Right renal pelvis (tissue), 4 donors: ENCODE results near the gene FASTK. TPM values are rescaled to one million over a fixed set of nuclear protein-coding genes. Genes with fewer than 3 reads are reported as not detected.
"Not testable (repeated sequence)": the region's sequence is repeated elsewhere in the genome, so short reads cannot be mapped to it uniquely, and the experiment has no call there.

Experiments used
- DNase-seq, 4 donors: peaks; one replicate each; pipeline ENCODE4 v3.0.0-alpha.2; 2013; ENCODE audit warnings: low read depth in 4 of 4, low spot score in 3 of 4, missing footprints in 1 of 4
- polyA plus RNA-seq, 4 donors: library from polyadenylated mRNA; unstranded; fragments of 120-200 nt; gene quantifications; one replicate each; pipeline ENCODE4 v1.2.1, GENCODE V29; 2013; ENCODE audit not compliant: insufficient read length in 4 of 4

The FASTK gene
- polyA plus RNA-seq, 4 donors = 49.5 to 77.1 (median 50.8) TPM

DNA sequence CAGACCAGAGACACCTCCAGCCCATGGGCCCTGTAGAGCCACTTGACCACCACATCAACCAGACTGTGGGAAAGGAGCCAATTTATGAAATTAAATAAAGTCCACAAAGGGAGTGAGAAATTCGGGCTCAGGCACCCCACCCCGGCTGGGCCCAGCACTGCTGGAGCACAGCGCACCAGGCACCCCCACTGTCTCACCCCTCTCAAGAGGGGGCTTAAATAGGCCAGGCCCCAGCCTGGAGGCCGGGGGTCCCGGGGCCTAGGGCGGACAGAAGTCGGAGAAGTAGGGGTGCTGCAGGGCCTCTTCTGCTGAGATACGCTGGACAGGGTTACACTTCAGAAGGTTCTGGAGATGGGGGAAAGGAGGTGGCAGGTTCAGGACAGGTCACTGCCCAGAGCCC, 26.9 kb downstream of the FASTK start:
- no peak for DNase-seq

DNA sequence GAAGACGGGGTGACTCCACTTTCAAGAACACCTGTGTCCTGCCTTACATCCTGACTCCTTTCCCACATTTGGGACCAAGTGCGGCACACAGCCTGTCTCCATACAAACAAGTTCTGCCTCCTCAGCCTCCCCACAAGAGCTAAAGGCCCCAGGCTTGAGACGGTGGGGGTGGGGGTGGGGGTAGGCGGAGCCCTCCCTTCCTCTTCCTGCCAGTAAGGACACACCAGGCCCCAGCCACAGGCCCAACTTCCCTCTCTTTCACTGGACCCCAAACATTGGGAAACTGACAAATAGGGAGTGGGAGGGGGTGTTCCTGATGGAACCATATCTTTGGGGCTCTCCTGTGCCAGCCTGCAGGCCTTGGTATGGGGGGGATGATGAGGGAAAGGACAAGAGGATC, 27.5 kb downstream of the FASTK start:
- no peak for DNase-seq

DNA sequence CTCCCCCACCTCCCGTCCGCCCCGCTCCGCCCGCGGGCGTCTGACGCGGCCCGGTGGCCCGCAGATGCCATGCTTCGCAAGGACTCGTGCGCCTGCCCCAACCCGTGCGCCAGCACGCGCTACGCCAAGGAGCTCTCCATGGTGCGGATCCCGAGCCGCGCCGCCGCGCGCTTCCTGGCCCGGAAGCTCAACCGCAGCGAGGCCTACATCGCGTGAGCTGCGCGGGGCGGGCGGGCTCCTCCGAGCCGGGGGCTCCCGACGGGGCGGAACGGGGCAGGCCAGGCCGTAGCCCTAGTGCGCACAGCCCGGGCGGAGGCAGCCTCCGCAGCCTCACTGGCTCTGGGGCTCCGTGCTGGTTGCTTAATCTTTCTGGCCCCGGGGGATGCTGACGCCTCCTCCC, 29.5 kb downstream of the FASTK start:
- peak in 2 of 4 donors; percentile 69 to 77 for DNase-seq

DNA sequence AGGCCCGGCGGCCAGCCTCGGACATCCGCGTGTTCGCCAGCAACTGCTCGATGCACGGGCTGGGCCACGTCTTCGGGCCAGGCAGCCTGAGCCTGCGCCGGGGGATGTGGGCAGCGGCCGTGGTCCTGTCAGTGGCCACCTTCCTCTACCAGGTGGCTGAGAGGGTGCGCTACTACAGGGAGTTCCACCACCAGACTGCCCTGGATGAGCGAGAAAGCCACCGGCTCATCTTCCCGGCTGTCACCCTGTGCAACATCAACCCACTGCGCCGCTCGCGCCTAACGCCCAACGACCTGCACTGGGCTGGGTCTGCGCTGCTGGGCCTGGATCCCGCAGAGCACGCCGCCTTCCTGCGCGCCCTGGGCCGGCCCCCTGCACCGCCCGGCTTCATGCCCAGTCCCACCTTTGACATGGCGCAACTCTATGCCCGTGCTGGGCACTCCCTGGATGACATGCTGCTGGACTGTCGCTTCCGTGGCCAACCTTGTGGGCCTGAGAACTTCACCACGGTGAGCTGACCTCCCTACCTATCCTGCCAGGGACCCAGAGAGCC, 31.6 kb downstream of the FASTK start:
- DNase-seq = no peak

GRCh38 chr7:151047976-151048815, 32.4 kb downstream of the FASTK start, which contains the start of gene ASIC3:
TSS of gene ASIC3 (plus strand) at chr7:151048531. CDS start at chr7:151048886, 355 bp downstream.
- DNase-seq = no peak

DNA sequence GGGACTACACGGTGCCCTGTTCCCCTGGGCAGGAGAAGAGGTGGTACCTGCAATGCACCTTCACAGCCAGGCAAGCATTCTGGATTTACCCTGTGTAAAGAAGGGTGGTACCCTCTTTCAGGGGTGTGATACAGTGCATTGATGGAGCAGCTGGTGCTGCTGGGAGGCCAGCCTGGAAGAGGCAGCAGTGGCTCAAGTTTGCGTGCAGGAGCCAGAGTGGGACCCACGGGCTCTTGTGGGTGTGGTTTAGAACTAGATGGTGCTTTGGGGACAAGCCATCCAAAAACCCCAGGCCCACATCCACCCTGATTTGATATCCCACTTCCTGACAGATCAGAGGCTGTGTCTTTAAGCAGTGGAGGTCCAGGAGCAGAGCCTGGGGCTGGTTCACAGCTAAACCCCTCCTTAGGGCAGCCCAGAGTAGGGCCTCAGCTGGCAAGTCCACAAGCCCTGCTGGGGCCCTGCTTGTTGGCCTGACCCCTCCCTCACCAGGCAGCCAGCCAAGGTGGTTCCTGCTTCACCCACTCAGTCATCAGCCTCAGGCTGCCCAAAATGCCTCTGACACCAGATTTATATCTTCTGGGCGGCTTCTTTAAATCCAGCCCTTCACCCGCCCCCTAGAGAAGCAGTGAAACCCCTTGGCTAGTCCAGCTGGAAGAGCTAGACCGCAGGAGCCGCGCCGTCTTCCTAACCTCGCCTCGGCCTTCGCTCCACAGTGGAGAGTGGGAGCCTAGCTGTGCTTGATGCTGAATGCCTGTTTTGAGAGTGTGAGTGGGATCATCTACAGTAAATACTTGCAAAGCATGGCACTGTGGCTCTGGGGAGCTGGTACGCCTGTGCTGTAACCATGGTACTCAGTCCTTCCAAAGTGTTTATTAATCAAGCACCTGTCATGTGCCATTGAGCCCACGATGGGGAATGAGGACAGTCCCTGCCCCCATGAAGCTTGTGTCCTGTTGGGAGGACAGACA, 33.7 kb downstream of the FASTK start:
- no peak for DNase-seq

DNA sequence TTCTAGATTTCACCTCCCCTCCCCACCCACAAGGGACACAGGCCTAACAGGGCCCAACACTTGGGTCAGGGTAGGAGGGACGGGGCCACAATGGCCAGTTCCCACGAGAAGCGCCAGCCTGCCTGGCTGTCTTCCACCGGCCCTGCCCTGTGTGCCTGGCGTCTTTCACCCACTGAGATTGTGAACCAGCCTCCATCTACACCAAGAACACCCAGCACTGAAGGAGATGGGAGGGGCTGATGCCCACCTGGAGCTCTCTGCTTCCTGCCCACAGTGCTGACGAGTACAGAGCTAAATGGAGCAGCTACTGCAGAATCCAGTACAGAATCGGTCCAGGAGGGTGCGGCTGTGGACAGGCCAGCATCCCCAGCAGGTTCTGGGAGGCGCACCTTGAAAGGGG, 34.6 kb downstream of the FASTK start:
- DNase-seq = no peak

DNA sequence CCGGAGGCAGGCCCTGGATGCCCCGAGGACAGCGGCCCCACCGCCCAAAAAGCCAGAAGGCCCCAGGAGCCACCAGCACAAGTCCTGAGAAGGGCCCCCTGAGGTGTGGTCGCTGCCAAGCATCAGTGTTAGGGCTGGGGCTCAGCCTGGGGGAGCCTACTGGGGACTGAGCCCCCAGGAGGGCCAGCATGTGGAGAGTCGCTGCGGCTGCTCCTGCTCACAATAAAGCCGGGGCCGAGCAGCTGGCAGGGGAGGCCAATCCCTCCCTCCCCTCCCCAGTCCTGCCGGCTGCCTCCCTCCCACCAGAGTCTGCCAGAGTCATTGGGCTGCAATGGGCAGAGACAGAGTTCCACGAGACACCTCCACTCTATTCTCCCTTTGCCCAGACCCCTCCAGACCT, 35.3 kb downstream of the FASTK start:
- no peak for DNase-seq

- DNase-seq = no peak
Observed at GRCh38 chr7:151043959-151044358, 36.6 kb downstream of the FASTK start.

DNA sequence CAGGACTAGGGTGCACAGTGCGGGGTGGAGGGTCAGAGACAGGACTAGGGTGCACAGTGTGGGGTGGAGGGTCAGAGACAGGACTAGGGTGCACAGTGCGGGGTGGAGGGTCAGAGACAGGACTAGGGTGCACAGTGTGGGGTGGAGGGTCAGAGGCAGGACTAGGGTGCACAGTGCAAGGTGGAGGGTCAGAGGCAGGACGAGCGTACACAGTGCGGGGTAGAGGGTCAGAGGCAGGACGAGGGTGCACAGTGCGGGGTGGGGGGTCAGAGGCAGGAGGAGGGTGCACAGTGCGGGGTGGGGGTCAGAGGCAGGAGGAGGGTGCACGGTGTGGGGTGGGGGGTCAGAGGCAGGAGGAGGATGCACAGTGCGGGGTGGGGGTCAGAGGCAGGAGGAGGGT, 37.2 kb downstream of the FASTK start:
- DNase-seq = not testable (repeated sequence)

GRCh38 chr7:151040616-151041375, 39.8 kb downstream of the FASTK start:
- no peak for DNase-seq

- DNase-seq = no peak
Observed at GRCh38 chr7:151039850-151040548, 40.6 kb downstream of the FASTK start.

DNA sequence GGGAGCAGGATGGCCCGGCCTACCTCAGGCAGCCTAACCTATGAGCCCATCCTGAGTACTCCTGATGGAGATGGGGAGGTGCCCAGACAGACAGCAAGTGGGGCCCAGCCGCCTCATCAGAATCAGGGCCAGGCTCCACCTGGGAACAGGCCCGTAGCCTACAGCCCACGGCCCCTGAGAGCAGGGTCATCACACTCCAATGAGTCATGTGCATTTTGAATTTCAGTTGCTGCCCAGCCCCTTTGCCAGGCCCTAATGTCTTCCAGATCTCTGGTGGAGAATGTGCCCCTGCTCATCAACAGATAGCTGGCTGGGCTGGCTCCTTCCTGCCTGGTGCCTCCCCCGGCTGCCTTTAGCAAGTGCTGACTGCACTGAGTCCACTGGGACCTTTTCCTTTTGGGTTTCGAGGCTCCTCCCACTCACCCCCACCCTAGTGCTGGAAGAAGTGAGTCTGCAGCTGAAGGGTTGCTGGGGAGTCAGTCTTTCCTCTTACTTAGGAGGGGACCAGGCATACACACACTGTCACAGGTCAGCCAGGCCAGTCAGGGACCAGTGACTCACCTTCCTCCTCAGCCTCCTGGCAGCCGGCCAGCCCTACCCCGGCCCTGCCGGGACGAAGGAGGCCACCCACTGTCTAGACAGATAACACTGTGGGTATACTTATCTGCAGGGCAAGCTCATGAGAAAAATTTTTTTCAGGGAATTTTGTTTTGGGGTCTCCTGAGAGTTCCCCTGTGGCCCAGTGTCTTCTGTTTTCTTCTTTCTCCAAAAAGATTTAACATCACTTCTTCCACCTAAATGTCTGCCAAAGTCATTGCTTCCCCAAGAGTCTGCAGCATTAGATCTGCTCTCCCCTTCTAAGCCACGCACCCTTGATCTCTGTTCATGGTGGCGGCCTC, 41.4 kb downstream of the FASTK start:
- no peak for DNase-seq

DNA sequence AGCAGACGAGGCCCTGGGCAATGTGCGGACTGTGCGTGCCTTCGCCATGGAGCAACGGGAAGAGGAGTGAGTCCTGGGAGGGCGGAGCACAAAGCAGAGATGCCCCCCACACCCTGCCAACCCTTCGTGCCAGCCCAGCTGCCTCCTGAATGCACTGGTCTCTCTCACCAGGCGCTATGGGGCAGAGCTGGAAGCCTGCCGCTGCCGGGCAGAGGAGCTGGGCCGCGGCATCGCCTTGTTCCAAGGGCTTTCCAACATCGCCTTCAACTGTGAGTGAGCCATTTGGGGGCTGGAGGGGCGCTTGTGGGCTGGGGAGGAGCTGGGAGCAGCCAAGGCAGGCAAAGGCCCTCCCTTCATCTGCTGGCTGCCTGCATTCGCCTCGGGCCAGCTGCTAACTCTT, 44.7 kb downstream of the FASTK start:
- DNase-seq = no peak

DNA sequence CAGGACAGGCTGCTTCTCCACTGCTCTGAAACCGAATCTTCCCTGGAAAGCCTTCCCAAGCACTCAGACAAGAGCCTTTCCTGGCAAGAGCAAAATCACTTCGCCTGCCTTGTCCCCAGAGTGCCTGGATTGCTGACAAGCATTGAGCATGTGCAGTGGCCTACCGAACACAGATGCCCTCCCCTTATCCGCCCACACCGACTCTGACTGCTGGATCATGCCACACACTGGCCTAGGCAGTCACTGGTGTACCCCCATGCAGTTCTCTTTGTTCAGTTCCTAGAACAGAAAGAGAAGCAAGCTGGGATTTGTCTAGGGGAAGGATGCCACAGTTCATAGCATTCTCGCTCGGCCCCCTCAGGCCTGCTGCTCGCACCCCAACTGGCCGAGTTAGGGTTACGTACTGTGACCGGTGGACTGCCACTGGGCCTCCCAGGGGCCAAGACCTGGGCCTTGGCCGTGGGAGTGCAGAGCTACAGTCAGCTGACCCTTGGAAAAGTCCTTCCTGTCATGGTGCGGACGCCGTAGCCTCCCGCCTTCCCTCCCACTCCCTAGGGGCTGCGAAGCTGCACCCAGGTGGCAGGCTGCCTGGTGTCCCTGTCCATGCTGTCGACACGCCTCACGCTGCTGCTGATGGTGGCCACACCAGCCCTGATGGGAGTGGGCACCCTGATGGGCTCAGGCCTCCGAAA, 45.4 kb downstream of the FASTK start:
- DNase-seq = no peak

DNA sequence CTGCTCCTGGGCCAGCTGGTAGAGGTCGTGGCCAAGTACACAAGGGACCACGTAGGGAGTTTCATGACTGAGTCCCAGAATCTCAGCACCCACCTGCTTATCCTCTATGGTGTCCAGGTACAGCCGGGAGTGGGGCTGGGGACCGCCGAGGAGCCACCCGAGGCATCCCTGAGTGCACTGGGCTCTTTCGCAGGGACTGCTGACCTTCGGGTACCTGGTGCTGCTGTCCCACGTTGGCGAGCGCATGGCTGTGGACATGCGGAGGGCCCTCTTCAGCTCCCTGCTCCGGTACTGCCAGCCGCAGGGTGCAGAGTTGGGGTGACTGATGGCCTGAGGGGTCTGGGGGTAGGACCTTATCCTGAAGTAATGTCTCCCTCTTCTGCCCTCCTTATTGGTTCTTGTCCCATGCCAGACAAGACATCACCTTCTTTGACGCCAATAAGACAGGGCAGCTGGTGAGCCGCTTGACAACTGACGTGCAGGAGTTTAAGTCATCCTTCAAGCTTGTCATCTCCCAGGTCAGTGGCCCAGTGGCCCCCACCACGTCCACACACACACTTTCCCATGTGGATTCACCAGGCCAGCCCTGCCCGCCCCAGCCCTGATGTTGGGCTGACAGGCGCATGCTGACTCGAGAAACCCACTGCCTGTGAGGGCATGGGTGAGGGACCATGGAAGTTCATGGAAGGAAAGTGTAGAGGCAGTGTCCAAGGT, 46.1 kb downstream of the FASTK start:
- no peak for DNase-seq

- DNase-seq = no peak
Observed at GRCh38 chr7:151033864-151034249, 46.8 kb downstream of the FASTK start.
